HTR-8/SVneo (cell line): Measurements from ENCODE around the gene DPEP2.
"Not testable (repeated sequence)": the region's sequence is repeated elsewhere in the genome, so short reads cannot be mapped to it uniquely, and the experiment has no call there.

Source experiments
- DNase-seq: peaks from one replicate; pipeline ENCODE4 v3.0.0; 2011; ENCODE audit warnings: low spot score, mixed read lengths; ENCODE audit not compliant: insufficient read length
- FAIRE-seq: peaks from 2 replicates; lab custom pipeline; 2011; peaks lifted over from hg19 to GRCh38; lab: Jason Lieb, UNC

The DPEP2 gene

DNA sequence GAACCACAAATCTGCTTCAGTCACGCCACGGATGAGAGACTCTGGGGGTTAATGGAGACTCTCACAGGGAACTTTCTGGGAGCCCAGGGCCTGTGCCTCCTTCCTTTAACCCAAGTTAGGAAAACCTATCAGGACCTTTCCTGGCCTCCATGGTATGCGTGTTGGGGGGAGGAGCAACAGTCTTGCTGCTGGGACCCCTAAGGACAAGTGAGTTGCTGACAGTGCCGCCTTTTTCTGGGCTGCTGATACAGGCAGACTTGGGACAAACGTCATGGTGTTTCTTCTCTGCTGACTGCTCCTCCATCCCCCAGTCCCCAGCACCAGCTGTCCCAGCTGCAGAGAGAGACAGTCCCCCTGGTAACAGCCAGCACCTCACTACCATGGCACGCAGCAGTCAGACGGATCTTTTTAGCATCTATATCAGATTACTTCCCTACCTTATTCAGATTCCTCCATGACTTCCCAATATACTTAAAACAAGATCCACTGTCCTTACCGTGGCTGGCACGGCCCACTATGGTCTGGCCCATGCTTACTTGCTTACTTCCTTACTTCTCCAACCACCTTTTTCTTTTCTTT lies 10.0 kb upstream of the DPEP2 start:
- DNase-seq, result no peak
- FAIRE-seq, result no peak

DNA sequence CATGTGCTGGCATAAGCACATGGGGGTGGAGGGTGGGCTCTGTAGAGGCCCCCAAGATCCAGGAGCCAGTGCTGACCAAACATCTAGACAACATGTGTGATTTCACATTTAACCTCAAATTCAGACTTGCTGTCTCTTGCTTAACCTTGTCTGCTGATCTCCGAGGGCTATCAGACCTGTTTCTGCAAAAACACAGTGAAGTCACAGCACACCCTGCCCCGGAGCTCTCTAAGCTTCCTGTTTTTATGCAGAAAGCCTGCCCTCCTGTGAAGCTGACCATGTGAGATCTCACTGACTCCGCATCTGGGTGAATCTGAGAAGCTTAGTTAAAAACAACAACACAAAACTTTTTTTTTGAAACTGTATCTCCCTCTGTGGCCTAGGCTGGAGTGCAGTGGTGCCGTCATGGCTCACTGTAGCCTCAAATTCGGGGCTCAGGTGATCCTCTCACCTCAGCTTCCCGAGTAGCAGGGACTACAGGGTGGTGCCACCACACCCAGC lies 6.6 kb upstream of the DPEP2 start:
- FAIRE-seq (no peak), DNase-seq (no peak)

DNA sequence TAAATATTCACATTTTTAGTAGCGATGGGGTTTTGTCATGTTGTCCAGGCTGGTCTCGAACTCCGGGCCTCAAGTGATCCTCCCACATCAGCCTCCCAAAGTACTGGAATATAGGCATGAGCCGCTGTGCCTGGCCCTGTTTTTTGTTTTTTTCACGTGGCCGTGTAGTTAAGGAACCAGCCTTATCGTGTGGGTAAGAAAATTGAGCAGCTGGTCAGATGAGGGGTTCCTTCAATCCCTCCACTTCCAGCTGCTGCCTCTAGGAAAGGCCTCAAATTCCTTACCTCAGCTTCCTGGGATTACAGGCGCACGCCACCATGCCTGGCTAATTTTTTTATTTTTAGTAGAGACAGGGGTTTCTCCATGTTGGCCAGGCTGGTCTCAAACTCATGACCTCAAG lies 5.9 kb upstream of the DPEP2 start:
- FAIRE-seq (no peak), DNase-seq (no peak)

DNA sequence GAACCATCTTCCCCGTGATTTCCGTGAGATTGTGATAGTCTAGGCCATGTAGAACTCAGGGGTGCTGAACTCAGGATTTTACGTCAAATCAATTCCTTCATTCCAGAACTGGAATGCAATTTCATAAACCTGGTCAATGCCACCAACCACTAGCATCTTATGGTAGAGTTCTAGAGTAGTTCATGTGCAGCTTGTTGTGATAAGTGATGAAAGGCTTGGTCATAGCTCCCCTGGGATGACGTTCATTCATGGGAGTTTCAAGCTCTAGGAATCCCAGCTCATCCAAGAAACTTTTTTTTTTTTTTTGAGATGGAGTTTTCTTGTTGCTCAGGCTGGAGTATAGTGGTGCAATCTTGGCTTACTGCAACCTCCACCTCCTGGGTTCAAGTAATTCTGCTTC lies 3.7 kb upstream of the DPEP2 start:
- DNase-seq, result no peak
- no peak for FAIRE-seq

DNA sequence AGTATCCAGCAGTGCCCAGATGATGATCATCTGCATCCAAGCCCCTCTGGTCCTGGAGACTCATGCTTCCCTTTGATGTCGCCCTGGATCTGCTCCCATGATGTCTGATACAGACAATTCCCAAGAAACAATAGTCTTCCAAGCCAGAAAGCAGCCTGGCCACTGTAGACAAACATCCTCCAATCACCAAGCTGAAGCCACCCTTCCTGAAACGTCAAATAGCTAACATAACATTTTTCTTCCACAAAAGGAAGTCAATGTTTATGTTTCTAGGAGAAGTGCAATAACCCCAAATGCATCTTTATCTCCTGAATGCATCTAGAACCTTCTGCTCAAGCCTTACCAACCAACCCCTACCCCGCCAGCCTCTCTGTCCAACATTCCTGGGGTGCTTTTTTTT lies 1.2 kb upstream of the DPEP2 start:
- FAIRE-seq (no peak), DNase-seq (no peak)

DNA sequence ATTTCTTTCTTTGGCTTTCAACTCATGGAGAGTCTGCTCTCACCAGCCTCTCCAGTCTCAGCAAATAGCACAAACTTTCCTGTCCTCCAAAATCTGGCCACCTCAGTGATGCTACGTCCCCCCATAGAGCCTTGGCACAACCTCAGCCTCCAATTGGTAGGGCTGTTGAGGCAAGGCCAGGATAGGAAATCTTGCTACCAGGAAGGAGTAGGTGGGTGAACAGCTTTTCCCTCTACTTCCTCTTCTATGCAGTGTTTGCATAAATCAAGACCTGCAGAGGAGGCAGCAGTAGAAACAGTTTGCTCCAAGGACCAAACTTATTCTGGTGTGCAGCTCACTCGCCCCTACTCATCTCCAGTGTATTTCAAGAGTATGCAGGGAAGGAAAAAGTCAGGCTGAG lies 701 bp upstream of the DPEP2 start:
- no peak for DNase-seq

DNA sequence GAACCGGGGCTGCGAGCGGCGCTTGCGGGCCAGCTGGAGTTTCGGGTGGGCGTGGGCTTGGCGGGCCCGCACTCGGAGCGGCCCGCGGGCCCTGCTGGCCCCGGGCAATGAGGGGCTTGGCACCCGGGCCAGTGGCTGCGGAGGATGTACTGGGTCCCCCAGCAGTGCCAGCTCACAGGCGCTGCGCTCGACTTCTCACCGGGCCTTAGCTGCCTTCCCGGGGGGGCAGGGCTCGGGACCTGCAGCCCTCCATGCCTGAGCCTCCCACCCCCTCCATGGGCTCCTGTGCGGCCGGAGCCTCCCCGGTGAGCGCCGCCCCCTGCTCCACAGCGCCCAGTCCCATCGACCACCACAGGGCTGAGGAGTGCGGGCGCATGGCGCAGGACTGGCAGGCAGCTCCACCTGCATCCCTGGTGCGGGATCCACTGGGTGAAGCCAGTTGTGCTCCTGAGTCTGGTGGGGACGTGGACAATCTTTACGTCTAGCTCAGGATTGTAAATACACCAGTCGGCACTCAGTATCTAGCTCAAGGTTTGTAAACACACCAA lies 979 bp downstream of the DPEP2 start:
- DNase-seq, FAIRE-seq: not testable (repeated sequence)

More for the DNA sequence above, 701 bp upstream of the DPEP2 start:
- no peak for FAIRE-seq

DNA sequence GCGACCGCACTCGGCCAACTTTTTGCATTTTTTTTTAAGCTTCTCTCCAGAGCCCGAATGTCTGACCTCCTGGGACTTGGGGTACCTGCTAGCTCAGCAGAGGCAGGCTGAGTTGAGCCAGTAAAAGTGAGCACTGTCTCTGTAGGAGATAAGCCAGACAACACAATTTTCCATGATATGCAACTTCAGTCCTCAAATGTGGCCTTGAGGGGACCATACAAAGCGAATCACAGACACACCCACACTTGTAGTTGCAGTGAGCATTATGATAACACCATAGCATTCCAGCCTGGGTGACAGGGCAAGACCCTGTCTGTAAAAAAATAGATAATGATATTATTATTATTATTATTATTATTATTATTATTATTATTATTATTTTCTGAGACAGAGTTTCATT lies 2.6 kb downstream of the DPEP2 start:
- FAIRE-seq (no peak), DNase-seq (no peak)

DNA sequence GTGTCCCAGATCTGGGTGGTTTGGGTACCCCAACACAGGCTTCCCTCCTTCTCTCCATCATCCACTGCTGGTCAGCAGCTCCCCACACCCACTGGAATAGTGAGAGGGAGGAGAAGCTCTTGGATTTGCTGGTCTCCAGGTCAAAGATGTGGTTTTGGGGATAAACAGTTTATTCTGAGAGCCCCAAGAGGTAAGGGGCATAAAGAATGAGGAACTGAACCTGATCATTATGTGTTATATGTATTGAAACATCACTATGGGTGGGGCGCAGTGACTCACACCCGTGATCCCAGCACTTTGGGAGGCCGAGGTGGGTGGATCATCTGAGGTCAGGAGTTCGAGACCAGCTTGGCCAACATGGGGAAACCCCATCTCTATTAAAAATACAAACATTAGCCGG lies 3.9 kb downstream of the DPEP2 start:
- DNase-seq, result no peak
- no peak for FAIRE-seq

DNA sequence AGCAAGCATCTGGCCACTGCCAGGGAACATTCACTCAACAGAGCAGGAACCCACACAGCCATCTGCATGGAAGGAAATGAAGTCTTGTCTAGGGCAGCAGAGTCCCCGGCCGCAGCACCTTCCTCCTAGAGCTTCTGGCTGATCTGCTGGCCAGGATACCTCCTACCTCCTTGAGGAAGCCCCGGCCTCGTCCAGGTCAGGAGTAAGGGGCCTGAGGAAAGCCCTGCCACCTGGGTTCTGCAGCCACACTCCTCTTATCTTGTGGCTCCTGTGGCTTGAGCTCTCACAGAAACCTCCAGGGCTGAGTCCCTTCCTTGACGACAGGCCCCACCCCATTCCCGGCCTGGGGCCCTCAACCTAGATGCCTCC lies 5.3 kb downstream of the DPEP2 start:
- FAIRE-seq, DNase-seq: not testable (repeated sequence)

DNA sequence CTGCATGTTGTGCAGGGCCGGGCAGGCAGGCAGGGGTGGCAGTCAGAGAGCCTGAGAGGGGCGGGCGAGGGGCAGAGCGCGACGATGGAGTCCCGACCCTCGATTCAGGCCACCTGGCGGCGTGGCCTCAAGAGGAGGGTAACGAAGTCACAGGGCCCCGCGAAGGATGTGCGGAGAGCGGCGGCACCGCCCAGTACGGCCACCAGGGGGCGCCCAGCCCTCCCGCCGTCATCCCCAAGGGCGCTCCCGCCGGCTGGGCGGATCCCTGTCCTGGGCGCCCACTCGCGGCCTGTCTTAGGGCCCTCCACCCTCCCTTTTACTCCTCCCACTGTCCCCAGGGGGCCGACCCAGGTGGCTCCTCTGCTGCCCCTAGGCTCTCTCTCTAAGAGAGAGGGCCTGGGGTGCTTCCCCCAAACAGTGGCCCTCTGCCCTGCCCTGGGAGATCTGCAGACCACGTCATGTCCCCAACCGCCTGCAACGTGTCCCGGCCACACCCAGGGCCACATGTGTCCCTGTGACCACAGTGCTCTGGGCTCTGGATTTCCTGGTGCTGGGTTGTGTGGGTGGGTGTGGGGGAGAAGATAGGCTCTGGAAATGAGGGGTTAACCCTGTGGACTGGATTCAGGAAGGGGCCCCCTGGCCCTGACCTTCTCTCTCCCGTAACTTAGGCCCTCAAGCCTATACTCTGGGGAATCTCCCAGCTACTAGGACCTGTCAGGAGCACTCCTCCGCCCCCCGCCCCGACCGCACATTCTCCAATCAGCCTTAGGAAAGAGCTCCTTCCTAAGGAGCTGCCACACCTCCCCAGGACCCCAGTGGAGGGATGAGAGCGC lies 5.9 kb downstream of the DPEP2 start:
- no peak for FAIRE-seq
- peak; percentile 88 for DNase-seq

DNA sequence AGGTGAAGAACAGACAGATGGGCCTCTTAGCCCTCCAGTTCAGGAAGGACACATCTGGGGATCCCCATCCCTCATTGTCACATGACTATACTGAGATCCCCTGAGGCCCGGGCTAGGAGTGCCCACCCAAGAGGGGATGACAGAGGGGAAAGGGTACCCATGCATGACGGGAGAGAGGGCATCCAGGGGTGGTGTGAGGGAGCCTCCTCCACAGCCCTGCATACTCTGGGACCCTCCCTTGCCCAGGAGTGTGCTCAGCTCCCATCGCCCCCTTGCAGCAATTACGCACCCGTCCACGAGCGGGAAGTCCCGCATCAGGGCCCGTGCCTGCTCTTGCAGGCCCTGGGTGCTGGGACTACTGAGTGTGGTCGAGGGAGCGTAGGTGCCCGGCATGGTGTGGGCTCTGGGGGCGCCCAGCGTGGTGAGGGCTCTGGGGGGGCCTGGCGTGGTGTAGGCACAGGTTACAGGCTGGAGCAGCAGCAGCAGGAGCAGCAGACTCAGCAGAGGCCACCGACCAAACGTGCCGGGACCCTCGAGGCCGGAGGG lies 6.5 kb downstream of the DPEP2 start:
- DNase-seq, result no peak
- FAIRE-seq, result no peak

DNA sequence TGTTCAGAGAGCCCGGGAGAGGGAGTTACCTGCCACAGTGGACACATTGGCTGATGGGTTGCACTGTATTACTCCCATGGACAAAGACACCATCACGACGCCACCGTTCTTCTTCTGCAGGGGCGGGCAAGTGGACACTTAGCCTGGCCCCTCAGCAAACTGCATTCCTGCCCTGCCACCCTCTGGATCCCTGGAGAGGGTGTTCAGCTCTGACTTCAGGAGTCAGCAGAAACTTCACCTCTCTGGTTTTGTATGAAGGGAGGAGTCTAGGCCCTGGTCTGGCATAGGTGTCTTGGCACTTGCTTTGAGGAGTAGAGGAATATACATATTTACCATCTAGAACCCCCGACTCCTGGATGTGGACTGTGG lies 9.3 kb downstream of the DPEP2 start:
- DNase-seq (no peak), FAIRE-seq (no peak)

DNA sequence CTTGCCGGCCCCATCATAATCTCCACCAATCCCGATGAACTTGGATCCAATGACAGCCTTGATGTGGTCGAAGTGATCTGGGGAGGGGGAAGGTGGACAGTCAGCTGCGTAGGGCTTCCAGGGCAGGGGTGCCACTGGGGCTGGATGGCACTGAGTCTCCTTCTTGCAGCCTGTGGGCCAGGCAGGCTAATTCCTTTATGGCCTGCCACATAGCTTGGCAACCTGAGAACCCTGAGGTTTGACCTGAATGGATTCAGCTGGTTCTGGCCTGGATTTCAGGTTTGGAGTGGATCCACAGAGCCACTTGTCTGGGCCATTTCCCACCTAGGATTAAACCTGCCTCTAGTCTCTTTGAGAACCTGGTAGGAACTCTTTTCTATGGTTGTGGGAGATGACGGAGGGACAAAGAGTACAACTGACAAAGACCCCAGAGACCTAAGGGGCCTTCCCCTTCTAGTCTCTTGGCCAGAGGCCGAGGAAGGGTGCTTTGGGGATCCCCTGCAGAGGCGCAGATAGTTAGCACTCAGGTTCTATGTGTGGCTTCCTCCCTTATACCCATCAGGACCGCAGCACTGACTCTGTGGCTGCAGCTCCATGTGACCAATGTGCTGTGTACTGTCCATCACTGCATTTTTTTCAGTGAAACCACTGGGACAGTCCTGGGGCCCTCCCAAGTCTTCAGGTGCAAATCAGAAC lies 9.8 kb downstream of the DPEP2 start:
- FAIRE-seq, result no peak
- DNase-seq, result no peak

DNA sequence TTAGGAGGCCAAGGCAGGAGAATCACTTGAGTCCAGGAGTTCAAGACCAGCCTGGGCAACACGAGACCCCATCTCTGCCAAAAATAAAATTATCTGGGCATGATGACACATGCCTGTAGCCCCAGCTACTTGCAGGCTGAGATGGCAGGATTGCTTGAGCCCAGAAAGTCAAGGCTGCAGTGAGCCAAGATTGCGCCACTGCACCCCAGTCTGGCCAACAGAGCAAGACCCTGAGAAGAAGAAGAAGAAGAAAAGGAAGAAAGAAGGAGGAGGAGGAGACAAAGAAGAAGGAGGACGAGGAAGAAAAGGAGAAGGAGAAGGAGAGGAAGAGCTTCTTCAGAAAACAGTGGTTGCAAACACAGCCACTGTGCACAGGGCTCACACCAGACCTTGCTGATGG lies 10.6 kb downstream of the DPEP2 start:
- no peak for FAIRE-seq
- DNase-seq, result no peak

DNA sequence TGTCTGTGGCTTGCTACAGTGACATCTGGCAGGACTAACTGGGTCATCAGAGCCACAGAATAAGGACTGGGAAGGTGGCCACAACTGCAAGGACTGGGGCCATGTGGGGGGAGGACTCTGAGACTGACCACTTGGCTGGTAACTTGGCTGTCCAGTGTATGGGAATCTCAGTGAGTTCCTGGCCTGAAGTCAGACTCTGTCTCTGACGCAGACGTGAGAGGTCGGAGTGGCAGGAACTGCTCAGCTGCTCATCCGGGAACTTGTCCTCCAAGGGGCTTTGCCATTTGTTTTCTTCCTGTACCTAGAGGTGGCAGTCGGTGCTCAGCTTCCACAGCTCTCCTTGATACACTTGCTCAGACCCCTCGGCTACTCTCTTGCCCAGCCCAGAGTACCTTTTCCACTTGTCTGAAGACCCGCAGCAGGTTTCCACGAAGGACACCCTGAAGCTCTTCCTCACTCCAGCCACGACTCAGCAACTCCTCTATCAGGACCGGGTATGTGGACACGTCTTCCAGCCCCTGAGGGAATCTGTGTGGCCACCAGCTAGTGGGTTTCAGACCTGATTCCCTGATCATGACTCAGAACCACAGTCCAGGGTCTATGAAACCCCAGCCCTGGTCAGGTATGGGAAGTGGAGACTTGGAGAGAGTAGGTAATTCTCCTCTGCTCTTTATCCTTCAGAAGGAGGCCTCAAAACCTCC lies 11.7 kb downstream of the DPEP2 start:
- FAIRE-seq, result no peak

DNA sequence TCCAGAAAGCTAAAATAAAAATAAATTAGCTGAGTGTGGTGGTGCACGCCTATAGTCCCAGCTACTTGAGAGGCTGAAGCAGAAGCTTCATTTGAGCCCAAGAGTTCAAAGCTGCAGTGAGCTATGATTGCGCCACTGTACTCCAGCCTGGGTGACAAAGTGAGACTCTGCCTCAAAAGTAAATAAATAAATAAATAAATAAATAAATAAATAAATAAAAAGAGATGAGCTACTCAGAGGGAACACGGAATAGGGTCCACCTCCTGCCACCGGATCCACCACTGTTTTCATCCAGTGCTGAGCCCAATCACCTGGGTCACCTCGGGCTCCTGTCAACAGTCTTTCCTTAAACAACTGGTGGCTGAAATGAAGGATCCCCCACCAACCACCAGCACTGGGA lies 12.3 kb downstream of the DPEP2 start:
- DNase-seq (no peak), FAIRE-seq (no peak)

More for the DNA sequence above, 11.7 kb downstream of the DPEP2 start:
- no peak for DNase-seq

DNA sequence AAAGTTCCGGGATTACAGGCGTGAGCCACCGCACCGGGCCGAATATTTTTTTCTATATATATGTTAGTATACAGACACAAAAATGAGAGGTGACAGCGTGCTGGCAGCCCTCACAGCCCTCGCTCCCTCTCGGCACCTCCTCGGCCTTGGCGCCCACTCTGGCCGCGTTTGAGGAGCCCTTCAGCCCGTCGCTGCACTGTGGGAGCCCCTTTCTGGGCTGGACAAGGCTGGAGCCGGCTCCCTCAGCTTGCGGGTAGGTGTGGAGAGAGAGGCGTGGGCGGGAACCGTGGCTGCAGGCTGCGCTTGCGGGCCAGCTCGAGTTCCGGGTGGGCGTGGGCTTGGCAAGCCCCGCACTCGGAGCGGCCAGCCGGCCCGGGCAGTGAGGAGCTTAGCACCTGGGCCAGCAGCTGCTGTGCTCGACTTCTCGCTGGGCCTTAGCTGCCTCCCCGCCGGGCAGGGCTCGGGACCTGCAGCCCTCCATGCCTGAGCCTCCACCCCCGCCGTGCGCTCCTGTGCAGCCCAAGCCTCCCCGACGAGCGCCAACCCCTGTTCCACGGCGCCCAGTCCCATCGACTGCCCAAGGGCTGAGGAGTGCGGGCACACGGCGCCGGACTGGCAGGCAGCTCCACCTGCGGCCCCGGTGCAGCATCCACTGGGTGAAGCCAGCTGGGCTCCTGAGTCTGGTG lies 17.1 kb downstream of the DPEP2 start:
- FAIRE-seq (no peak), DNase-seq (no peak)

DNA sequence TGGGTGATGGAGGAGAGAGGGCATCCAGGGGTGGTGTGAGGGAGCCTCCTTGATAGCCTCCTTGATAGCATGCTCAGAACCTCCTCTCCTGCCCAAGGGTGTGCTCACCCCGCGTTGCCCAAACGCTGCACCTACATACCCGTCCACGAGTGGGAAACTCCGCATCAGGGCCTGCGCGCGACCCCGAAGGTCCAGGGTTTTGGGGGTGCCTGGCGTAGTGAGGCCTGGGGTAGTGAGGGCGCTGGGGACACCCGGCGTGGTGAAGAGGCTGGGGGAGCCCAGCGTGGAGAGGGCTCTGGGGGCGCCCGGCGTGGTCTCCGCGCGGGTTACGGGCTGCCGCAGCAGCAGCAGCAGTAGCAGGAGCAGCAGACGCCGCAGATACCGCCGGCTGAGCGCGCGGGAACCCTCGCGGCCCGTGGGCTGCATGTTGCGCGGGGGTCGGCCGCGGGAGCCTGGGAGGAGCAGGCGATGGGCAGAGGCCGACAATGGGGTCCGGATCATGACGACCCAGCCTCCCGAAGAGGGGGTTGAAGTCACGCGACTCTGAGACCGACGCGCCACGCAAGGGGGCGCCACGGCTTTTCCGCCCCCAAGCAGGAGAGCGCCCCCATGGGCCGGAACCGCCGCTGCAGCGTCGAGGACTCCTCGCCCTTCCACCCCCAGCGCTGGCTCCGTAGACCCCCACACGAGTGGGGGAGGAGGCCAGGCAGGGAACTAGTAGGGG lies 19.2 kb downstream of the DPEP2 start, which contains the start of gene DPEP3:
Gene DPEP3 (minus strand): TSS at position 545 of the 724 bp plus-strand sequence. CDS start 119 bp downstream, at position 426.
- DNase-seq (no peak), FAIRE-seq (no peak)
